Mammary epithelial cell (primary cell): ENCODE results near the gene COL6A1.

Experiments
- EZH2 ChIP-seq: IDR thresholded peaks from 2 replicates; pipeline ENCODE4 v1.6.1; 2012; ENCODE audit warnings: low read length, inconsistent platforms, borderline replicate concordance
- TF ChIP-seq, protein P1 (sequence below), 2 donors: IDR thresholded peaks in 1 of 2; conservative IDR thresholded peaks in 1 of 2; 2 replicates each; pipeline ENCODE4 v1.5.1; 2011 to 2012; ENCODE audit warnings: inconsistent platforms in 2 of 2, low read length in 2 of 2, mild to moderate bottlenecking in 2 of 2, control low read depth in 1 of 2, low read depth in 1 of 2; ENCODE audit not compliant: insufficient read depth in 1 of 2; ENCODE audit errors: extremely low read depth in 1 of 2

DNA sequence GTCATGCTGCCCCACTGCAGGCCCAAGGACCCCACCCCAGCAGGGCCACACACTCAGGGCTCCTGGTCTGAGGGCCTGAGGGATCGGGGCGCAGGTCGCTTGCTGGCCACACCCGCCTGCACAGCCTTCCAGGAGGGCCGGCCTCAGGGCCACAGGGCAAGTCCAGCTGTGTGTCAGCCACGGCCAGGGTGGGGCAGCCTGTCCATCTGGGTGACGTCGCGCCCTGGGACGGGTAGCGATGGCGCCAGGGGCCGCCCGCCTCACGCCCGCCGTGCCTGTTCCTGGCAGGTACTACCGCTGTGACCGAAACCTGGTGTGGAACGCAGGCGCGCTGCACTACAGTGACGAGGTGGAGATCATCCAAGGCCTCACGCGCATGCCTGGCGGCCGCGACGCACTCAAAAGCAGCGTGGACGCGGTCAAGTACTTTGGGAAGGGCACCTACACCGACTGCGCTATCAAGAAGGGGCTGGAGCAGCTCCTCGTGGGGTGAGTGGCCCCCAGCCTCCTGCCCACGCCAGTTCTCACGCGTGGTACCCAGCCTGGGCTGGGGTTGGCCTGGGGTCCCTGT lies 2.5 kb downstream of the COL6A1 start:
- TF ChIP-seq, protein P1, sequence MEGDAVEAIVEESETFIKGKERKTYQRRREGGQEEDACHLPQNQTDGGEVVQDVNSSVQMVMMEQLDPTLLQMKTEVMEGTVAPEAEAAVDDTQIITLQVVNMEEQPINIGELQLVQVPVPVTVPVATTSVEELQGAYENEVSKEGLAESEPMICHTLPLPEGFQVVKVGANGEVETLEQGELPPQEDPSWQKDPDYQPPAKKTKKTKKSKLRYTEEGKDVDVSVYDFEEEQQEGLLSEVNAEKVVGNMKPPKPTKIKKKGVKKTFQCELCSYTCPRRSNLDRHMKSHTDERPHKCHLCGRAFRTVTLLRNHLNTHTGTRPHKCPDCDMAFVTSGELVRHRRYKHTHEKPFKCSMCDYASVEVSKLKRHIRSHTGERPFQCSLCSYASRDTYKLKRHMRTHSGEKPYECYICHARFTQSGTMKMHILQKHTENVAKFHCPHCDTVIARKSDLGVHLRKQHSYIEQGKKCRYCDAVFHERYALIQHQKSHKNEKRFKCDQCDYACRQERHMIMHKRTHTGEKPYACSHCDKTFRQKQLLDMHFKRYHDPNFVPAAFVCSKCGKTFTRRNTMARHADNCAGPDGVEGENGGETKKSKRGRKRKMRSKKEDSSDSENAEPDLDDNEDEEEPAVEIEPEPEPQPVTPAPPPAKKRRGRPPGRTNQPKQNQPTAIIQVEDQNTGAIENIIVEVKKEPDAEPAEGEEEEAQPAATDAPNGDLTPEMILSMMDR (conservative IDR thresholded peaks at IDR 0.05 in 1 of 2, IDR thresholded peaks at IDR 0.05 in 1 of 2; ENCODE audit: extremely low read depth in 1 of 2, insufficient read depth in 1 of 2, low read depth in 1 of 2, low read length in 2 of 2), result no peak
- TF ChIP-seq EZH2, result no peak
